Neural progenitor cell (in vitro differentiated cells): Measurements from ENCODE around the gene KANK3.

Experiments used
- EZH2 ChIP-seq: fragments of 200-600 bp; sonication (generic); IDR thresholded peaks from 2 replicates; pipeline ENCODE4 v1.6.1; 2017; ENCODE audit warnings: antibody characterized with exemption, mild to moderate bottlenecking, moderate library complexity
- TF ChIP-seq, protein P1 (sequence below): fragments of 200-600 bp; sonication (generic); IDR thresholded peaks from 2 replicates; pipeline ENCODE4 v1.5.1; 2017; ENCODE audit warnings: antibody characterized with exemption, mild to moderate bottlenecking

DNA sequence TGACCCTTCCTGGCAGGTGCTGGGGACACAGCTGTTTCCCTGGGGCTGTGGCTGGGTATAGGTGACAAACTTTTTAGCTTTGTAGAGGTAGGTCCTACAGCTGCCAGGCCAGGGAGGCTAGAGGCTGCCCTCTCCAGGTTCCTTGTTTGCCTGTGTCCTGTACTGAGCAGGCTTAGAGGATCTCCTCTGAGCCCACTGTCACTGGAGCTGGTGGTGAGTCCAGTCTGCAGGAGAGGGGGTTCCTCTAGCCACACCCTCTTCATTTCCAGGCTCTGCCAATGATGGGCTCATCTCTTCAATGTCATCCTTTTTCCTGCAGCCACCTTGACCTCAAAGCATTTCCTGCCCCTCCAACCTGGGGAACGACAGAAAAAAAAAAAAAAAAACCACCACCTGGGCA is 34.5 kb upstream of the KANK3 start:
- TF ChIP-seq, protein P1, sequence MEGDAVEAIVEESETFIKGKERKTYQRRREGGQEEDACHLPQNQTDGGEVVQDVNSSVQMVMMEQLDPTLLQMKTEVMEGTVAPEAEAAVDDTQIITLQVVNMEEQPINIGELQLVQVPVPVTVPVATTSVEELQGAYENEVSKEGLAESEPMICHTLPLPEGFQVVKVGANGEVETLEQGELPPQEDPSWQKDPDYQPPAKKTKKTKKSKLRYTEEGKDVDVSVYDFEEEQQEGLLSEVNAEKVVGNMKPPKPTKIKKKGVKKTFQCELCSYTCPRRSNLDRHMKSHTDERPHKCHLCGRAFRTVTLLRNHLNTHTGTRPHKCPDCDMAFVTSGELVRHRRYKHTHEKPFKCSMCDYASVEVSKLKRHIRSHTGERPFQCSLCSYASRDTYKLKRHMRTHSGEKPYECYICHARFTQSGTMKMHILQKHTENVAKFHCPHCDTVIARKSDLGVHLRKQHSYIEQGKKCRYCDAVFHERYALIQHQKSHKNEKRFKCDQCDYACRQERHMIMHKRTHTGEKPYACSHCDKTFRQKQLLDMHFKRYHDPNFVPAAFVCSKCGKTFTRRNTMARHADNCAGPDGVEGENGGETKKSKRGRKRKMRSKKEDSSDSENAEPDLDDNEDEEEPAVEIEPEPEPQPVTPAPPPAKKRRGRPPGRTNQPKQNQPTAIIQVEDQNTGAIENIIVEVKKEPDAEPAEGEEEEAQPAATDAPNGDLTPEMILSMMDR: no peak
- no peak for TF ChIP-seq EZH2
